HG03520 (cell line): Measurements from ENCODE around the gene NFATC1.
"Not testable (repeated sequence)": the region's sequence is repeated elsewhere in the genome, so short reads cannot be mapped to it uniquely, and the experiment has no call there.

ENCODE experiments used
- ATAC-seq: cut with Tn5 transposase; IDR thresholded peaks from one replicate; pipeline ENCODE4 v1.9.1; 2021; ENCODE audit warnings: mild to moderate bottlenecking, moderate library complexity; ENCODE audit not compliant: unreplicated experiment

Gene NFATC1

GRCh38 chr18:79470547-79470946, 74.8 kb downstream of the NFATC1 start:
- no peak for ATAC-seq

- no peak for ATAC-seq
These were observed 75.3 kb downstream of the NFATC1 start for GRCh38 chr18:79471046-79471445.

GRCh38 chr18:79471597-79471996, 75.9 kb downstream of the NFATC1 start:
- ATAC-seq = no peak

- no peak for ATAC-seq
These were observed 76.4 kb downstream of the NFATC1 start for GRCh38 chr18:79472176-79472575.

GRCh38 chr18:79472946-79473345, 77.2 kb downstream of the NFATC1 start:
- no peak for ATAC-seq

GRCh38 chr18:79476031-79476917, 80.5 kb downstream of the NFATC1 start:
- no peak for ATAC-seq

- no peak for ATAC-seq
These were observed 81.3 kb downstream of the NFATC1 start for GRCh38 chr18:79476918-79477571.

GRCh38 chr18:79477711-79478483, 82.2 kb downstream of the NFATC1 start:
- no peak for ATAC-seq

- ATAC-seq = no peak
These were observed 82.9 kb downstream of the NFATC1 start for GRCh38 chr18:79478484-79479115.

- no peak for ATAC-seq
These were observed 83.5 kb downstream of the NFATC1 start for GRCh38 chr18:79479116-79479760.

- no peak for ATAC-seq
These were observed 84.0 kb downstream of the NFATC1 start for GRCh38 chr18:79479761-79480161.

- no peak for ATAC-seq
These were observed 84.7 kb downstream of the NFATC1 start for GRCh38 chr18:79480171-79481045.

GRCh38 chr18:79481046-79481790, 85.5 kb downstream of the NFATC1 start:
- no peak for ATAC-seq

GRCh38 chr18:79483393-79483792, 87.7 kb downstream of the NFATC1 start:
- not testable (repeated sequence) for ATAC-seq

GRCh38 chr18:79483971-79484491, 88.3 kb downstream of the NFATC1 start:
- no peak for ATAC-seq

GRCh38 chr18:79484661-79485621, 89.2 kb downstream of the NFATC1 start:
- no peak for ATAC-seq

- ATAC-seq = no peak
These were observed 90.1 kb downstream of the NFATC1 start for GRCh38 chr18:79485788-79486355.
